HTERT RPE-1 (cell line): ENCODE data around the gene TMEM220.

Source experiments
- in situ Hi-C: fragments of 300-500 bp; cut with MboI; formaldehyde crosslinking; loops from 4 replicates; pipeline ENCODE4 v1.14.3; 2020; ENCODE audit warnings: low sequenced_read_pairs

TMEM220 gene

DNA sequence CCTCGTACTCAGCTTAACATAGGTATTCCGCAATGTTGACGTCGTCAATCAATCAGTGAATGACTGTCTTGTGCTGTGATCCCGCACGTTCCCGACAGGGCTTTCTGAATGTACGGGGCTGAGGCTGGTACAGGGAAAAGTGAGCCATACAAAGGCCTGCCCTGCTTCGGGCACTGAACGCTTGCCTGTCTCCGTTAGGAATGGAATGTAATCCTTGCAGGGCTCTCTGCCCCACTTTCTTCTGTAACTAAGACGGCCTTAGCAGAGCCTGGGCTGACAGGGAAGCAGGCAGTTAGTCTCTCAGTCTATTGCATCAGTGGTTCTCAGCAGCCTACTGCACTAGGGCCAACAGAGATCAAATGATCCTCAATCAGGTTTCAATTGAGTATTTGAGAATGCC lies 56.5 kb downstream of the TMEM220 start:
- in situ Hi-C loops: no loop called here

DNA sequence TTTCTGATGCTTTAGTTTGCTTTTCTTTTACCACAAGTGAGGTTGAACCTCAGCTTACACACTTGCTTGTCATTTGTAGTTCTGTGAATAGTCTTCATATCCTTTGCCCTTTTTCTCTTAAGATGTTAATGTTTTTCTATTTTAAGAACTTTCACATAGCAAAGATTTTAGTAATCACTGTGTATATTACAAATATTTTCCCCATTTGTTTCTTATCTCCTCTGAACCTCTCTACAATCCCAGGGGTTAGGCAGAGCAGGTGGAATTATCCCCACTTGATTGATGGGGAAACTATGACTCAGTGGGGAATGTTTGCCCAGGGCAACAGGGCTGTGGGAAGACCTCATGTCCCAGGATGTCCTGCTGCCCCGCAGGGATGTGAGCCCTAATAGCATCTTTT lies 61.0 kb downstream of the TMEM220 start:
- in situ Hi-C loops: no loop called here

GRCh38 chr17:10666906-10667305 lies 62.9 kb downstream of the TMEM220 start:
- in situ Hi-C loops: no loop called here

DNA sequence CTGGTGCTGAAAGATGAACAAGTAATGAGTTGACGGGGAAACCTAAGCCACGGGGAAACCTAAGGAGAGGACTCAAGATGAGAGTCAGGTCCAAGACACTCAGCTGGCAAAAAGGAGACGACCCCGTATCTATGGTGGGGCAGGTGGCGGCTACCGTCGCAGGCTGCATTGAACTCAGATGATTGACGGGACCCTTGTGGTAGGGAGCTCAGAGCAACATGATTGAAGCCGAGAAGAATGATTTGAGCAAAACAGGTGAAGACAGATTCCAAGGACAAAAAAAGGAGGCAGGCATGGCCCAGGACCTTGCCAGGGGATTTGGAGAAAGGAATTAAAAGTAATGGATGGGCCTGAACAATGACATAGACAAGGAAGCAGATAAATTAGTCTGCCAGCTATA lies 65.3 kb downstream of the TMEM220 start:
- in situ Hi-C loops: no loop called here
